SIG-M5 treated with dmso at 0.1 percent for 504 hours (cell line): ENCODE data around the gene STOM.

Experiments used
- DNase-seq: peaks from one replicate; lab custom pipeline; 2025; ENCODE audit not compliant: unreplicated experiment; lab: John Stamatoyannopoulos, UW

Gene STOM

GRCh38 chr9:121289026-121289771 is 80.9 kb downstream of the STOM start:
- DNase-seq: peak; percentile 41
